GM10847 (cell line): ENCODE results near the gene PLOD3.

ENCODE experiments used
- POLR2A ChIP-seq: IDR thresholded peaks from 2 replicates; pipeline ENCODE4 v1.6.1; 2011; ENCODE audit not compliant: insufficient read length; ENCODE audit errors: extremely low read depth

PLOD3 gene

DNA sequence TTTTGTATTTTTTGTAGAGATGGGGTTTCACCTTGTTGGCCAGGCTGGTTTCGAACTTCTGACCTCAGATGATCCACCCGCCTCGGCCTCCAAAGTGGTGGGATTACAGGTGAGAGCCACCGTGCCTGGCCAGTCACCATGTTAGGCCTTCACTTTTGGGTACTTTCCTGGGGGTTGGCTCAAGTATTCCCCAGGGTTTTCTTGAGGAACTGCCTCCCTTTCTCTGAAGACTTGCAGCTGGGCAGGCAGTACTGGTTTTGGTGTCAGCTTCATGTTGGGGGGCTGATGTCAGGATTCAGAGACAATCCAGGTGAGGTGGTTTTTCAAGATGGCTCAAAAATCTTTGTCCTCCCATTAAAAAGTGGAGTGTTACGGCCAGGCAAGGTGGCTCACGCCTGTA is 8.3 kb upstream of the PLOD3 start:
- no peak for TF ChIP-seq POLR2A

DNA sequence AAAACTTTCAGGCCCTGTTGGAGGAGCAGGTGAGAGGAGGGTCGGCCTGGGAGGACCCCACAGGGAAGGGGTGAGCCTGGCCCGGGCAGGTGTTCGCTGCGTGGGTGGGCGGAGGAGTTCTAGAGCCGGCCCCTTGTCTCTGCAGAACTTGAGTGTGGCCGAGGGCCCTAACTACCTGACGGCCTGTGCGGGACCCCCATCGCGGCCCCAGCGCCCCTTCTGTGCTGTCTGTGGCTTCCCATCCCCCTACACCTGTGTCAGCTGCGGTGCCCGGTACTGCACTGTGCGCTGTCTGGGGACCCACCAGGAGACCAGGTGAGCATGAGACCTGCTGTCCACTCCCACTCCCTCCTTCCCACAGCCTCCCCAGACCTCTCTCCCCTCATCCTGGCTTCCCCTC is 6.1 kb upstream of the PLOD3 start:
- TF ChIP-seq POLR2A: no peak

DNA sequence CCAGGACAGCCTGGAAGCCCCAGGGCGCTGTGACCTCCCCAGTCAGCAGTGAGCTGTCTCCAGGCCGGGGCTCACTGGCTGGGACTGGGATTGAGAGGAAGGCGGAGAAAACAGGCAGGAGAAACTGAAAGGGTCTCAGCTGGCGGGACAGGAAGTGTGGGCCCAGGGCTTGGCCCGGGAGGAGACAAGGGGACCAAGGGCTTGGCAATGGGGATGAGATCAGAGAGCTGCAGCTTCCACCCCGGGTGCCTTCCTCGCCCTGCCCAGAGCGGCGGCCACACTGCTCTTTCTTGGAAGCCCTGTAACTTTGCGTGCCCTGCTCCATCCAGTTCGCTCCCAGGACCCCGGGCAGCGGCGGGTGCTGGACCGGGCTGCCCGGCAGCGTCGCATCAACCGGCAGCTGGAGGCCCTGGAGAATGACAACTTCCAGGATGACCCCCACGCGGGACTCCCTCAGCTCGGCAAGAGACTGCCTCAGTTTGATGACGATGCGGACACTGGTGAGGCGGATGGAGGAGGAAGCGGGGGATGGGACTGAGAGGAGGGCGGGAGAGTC is 5.0 kb upstream of the PLOD3 start:
- no peak for TF ChIP-seq POLR2A

DNA sequence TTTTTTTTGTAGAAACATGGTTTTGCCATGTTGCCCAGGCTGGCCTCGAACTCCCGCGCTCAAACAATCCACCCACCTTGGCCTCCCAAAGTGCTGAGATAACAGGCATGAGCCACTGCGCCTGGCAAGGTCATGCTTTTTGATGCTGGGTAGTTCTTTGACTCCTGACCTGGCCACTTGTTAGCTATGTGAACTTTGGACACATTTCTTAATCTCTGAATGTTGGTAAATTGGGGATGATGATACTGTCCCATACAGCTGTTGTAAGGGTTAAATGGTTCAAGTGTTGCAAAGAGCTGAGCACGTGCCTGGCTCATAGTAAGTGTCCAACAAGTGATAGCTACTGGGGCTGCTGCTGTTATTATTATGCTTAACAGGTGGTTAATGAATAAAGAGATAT is 2.9 kb upstream of the PLOD3 start:
- TF ChIP-seq POLR2A: no peak

DNA sequence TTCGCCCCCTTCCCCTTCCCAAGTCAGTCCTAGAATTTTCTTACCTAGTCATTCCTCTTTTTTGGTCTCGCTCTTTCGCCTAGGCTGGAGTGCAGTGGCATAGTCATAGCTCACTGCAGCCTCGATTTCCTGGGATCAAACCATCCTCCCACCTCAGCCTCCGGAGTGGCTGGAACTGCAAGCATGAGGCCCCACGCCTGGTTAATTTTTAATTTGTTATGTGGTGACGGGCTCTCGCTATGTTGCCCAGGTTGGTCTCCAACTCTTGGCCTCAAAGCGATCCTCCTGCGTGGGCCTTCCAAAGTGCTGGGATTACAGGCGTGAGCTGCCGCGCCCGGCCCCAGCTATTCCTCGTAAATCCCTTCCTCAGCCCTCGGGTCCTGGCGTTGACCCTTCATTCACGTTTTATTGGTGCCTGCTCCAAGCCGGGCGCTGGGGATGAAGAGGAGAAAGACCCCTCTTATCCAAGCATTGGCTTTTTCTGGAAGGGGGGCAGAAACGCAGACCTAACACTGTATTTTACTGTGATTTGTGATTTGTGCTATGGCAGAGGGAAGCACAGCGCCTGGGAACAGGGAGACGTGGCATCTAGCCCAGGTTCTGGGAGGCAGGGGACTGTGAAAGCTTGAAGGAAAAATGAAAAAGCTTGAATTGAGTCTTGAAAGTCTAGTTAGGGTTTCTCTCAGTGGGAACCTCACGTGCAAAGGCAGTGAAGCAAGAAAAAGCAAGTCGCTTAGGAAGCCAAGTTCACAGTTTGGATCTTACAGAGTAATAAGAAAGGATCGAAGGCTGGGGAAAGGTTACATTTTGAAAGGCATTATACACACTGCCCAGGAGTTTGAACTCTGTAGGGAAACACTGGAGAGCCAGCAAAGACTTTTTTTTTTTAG is 1.1 kb upstream of the PLOD3 start:
- no peak for TF ChIP-seq POLR2A

DNA sequence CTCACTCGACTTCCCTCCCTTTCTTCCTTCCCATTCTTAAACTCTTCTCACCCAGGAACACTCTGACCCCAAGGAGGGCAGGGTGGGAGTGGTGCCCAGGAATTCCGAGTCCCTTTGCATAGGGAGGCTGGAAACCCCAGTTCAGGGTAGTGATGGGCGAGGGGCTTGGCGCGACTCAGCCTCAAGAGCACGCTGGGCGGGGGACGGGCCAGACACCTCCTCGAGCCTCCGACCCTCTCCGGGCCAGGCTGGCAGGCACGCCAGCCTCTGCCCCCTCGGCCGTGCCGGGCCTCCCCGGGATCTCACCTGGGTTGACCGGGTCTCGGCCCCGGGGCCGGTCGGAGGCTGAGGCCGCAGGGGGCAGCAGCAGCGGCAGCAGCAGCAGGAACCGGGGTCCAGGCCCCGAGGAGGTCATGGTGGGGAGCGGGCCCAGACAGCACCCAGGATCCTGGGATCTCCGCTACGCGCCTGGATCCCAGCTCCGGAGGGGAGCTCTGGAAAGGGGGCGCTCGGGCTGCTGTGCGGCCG is 457 bp downstream of the PLOD3 start:
- no peak for TF ChIP-seq POLR2A

DNA sequence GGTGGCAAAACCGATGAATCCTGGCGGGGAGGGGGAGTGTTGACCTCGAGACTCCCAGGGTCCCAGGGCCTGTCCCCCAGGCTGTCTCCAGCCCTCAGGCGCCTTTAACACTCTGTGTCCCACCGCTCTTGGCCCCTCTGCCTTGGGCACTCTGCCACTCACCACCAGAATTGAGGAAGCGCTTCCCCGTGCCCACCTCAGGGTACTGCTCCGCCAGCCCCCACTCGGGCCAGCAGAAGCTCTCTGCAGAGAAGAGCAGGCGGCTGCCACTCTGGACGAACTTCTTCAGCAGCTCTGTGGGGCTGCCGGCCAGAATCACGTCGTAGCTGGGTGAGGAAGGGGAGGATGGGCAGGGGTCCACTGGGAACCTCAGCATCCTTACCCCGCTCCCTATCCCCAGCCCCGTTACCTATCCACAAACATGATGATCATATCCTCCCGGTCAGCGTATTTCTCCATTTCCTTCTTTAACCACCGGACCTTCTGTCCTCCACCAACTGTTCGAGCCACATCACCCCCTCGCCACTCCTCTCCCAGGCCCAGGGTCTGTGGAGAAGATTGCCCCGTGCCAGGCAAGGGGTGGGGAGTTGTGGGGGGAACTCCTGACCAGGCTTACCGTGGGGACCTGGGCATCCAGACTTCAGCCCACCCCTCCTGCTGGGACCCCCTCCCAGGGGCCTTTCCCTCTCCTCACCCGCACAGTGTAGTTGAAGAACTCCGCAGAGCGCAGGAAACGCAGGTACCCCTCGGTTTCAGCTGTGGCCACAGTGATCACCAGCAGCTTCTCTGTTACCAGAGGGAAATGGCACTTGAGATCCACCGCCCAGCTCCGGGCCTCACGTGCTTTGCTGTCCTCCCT is 1.2 kb downstream of the PLOD3 start:
- TF ChIP-seq POLR2A: no peak

- TF ChIP-seq POLR2A: no peak
Observed at GRCh38 chr7:101212014-101212413, 5.4 kb downstream of the PLOD3 start.

DNA sequence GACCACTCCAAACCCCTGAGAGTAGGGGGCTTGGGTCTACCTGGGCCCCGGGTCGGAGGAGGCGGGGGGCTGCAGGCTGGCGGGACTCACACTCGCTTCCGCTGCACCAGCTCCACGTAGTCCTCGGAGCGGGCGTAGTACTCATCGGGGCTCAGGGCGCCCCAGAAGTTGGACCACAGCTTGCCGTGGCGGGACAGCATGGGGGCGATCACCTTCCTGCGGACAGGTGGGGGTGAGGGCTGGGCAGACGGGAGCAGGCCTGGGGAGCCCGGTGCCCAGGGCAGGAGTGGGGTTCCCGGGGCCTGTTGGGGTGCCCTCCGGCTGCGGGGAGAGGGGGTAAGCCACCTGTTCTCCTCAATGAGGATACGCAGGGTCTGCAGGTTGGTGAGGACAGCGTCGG is 5.9 kb downstream of the PLOD3 start:
- no peak for TF ChIP-seq POLR2A

DNA sequence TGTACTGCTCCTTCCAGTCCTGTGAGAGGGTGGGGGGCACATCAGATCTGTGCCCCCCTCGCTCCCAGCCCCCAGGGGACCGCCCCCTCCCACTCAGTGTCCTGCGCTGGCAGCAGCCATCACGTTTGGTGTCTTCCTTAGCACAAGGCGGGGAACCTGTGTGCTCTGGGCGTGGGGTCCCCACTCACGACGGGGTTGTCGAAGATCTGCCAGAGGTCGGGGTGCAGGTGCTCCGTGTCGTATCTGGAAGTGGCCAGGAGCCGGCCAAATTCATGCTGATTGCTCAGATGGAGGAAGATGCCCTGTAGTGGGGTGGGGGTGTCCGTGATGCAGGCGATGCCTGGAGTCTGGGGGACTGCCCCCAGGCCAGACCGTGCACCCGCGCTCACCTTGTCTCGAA is 7.2 kb downstream of the PLOD3 start:
- no peak for TF ChIP-seq POLR2A

DNA sequence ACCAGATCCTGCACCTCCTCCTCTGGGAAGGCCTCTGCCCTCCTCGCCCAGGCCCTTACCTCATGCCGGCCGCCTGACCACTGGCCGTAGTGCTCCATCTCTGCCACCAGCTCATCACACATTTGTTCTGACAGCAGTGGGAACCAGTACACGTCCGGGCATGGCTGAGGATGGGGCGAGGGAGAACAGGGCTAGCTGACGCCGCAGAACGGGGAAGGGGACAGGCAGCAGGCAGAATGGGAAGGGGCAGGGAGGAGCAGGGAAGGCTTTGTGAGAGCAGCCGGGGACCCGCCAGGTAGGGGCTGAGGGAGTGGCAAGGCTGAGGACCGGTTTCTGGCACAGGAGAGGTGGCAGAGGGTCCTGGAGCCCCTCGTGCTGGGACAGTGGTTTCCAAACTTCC is 8.6 kb downstream of the PLOD3 start:
- TF ChIP-seq POLR2A: no peak

GRCh38 chr7:101207459-101207858 is 9.9 kb downstream of the PLOD3 start:
- no peak for TF ChIP-seq POLR2A

DNA sequence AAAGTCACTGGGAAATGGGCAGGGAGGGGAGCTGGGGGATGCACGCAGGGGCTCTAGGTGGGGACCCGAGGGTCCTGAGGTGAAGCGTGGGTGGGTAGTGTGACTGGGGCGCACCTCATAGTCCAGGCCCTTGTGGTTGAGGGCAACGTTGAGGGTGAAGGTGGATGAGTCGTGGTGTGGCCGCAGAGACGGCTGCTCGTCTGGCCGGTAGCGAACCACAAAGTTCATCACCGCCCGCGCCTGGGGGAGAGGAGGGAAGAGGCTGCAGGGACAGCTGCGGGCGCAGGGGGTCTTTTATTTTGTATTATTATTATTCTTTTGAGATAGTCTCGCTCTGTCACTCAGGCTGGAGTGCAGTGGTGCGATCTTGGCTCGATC is 10.7 kb downstream of the PLOD3 start:
- TF ChIP-seq POLR2A: no peak

DNA sequence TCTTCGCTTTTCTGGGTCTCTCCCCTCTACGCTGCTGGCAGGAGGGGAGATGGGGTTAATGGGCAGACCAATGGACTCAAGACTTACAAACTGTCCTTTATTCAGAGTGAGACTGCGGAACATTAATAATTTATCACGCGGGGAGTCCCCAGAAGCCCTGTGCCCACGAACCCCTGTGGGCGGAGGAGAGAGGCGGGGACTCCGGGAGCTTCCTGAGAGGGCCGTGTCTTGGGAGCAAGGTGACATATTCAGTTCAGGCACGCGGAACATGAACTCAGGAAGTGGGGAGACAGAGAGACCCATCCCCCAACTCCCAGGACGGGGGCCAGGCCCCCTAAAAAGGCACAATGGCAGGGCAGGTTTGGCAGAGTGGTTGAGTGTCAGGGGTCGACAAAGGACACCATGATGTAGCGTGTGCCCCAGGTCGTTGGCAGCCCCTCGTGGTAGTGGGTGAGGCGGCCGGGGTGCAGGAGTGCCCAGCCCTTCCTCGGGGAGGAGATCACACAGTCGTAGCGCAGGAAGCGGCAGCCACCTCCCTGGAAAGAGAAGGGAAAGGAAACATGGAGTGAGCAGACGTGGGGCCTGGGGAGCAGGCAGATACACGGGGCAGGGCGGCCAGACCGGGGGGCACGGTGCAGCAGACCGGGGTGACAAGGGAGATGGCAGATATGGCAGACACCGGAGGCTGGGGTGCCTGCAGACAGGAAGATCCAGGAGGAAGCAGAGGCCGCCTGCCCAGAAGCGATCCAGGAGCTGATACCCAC is 11.3 kb downstream of the PLOD3 start:
- no peak for TF ChIP-seq POLR2A

DNA sequence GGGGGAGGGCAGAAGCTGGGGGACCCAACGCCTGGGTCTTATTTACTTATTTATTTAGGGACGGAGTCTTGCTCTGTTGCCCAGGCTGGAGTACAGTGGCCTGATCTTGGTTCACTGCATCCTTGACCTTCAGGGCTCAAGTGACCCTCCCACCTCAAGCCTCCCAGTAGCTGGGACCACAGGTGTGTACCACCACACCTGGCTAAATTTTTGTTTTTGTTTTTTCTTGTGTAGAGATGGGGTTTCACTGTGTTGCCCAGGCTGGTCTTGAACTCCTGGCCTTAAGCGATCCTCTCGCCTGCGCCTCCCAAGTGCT is 14.8 kb downstream of the PLOD3 start:
- no peak for TF ChIP-seq POLR2A
